SU-DHL-6 (cell line): ENCODE measurements around the gene GOLGA5.
A peak's percentile ranks its signal among the peaks of the same experiment; 100 is the strongest.
"Not testable (repeated sequence)": the region's sequence is repeated elsewhere in the genome, so short reads cannot be mapped to it uniquely, and the experiment has no call there.

Experiments used
- H2AFZ ChIP-seq: fragments of 200-600 bp; sonication (generic); 2 replicates; pipeline ENCODE4 v1.6.1; 2014; ENCODE audit warnings: low read depth, mild to moderate bottlenecking, moderate library complexity, mixed read lengths, antibody characterized with exemption, low read length; ENCODE audit not compliant: severe bottlenecking
- H3F3A ChIP-seq: fragments of 200-600 bp; shearing (Covaris generic); 2 replicates; pipeline ENCODE4 v1.6.0; 2016; ENCODE audit warnings: antibody characterized with exemption, mild to moderate bottlenecking; ENCODE audit not compliant: insufficient read depth
- H3K27ac ChIP-seq: fragments of 200-600 bp; sonication (generic); 2 replicates; pipeline ENCODE4 v1.5.1; 2016; ENCODE audit warnings: low read depth, mild to moderate bottlenecking, low read length, moderate library complexity, mixed read lengths
- H3K27me3 ChIP-seq: fragments of 200-600 bp; sonication (generic), shearing (Covaris generic); 2 replicates; pipeline ENCODE4 v1.6.0; 2014; ENCODE audit warnings: mild to moderate bottlenecking, low read length
- H3K36me3 ChIP-seq: fragments of 200-600 bp; sonication (generic); 2 replicates; pipeline ENCODE4 v1.6.1; 2014; ENCODE audit warnings: mild to moderate bottlenecking, low read length, mixed read lengths
- H3K4me2 ChIP-seq: fragments of 300-600, 200-600 bp; shearing (Covaris generic), sonication (generic); 2 replicates; pipeline ENCODE4 v1.6.0; 2014; ENCODE audit warnings: low read length, low read depth, mild to moderate bottlenecking; ENCODE audit not compliant: poor library complexity, severe bottlenecking
- H3K4me3 ChIP-seq: fragments of 200-600 bp; sonication (generic); 2 replicates; pipeline ENCODE4 v1.5.1; 2014; ENCODE audit warnings: antibody characterized with exemption, low read length, mild to moderate bottlenecking, mixed read lengths; ENCODE audit not compliant: insufficient read depth, poor library complexity, severe bottlenecking
- H3K79me2 ChIP-seq: fragments of 200-600 bp; sonication (generic); 2 replicates; pipeline ENCODE4 v1.6.1; 2014; ENCODE audit warnings: mild to moderate bottlenecking, low read length, moderate library complexity; ENCODE audit not compliant: insufficient read depth
- H3K9ac ChIP-seq: fragments of 200-600 bp; sonication (generic); 2 replicates; pipeline ENCODE4 v1.7.0; 2014; ENCODE audit warnings: mild to moderate bottlenecking, low read length
- H3K9me2 ChIP-seq: fragments of 200-600 bp; sonication (generic); replicated peaks from 2 replicates; pipeline ENCODE4 v1.6.1; 2014; ENCODE audit warnings: low read length; ENCODE audit not compliant: insufficient read depth
- H3K9me3 ChIP-seq: fragments of 200-600 bp; sonication (generic); 2 replicates; pipeline ENCODE4 v1.6.1; 2014; ENCODE audit warnings: low read length, mixed read lengths; ENCODE audit not compliant: insufficient read depth
- H4K20me1 ChIP-seq: fragments of 200-600 bp; sonication (generic); 2 replicates; pipeline ENCODE4 v1.6.1; 2014; ENCODE audit warnings: low read depth, mild to moderate bottlenecking, antibody characterized with exemption, low read length, moderate library complexity, mixed read lengths
- EZH2phosphoT487 ChIP-seq: fragments of 200-600 bp; sonication (generic), shearing (Covaris generic); conservative IDR thresholded peaks from 2 replicates; pipeline ENCODE4 v1.6.1; 2018; ENCODE audit warnings: mild to moderate bottlenecking, antibody characterized with exemption, low read length, moderate library complexity, mixed read lengths
- TF ChIP-seq, protein P1 (sequence below): fragments of 200-600 bp; sonication (generic); IDR thresholded peaks from one replicate; pipeline ENCODE4 v1.5.1; 2017; ENCODE audit warnings: antibody characterized with exemption, mild to moderate bottlenecking, low read length, moderate library complexity; ENCODE audit not compliant: insufficient read depth, poor library complexity, severe bottlenecking

The GOLGA5 gene

GRCh38 chr14:92793709-92794546 lies at the start of gene GOLGA5:
Gene GOLGA5 (plus strand): TSS chr14:92794305. CDS start chr14:92797438, 3,133 bp downstream.
- H2AFZ ChIP-seq, result peak within 1 kb of the TSS; percentile 81
- peaks cover 30% of the 10 kb centered on the region for H3K79me2 ChIP-seq
- TF ChIP-seq, protein P1, sequence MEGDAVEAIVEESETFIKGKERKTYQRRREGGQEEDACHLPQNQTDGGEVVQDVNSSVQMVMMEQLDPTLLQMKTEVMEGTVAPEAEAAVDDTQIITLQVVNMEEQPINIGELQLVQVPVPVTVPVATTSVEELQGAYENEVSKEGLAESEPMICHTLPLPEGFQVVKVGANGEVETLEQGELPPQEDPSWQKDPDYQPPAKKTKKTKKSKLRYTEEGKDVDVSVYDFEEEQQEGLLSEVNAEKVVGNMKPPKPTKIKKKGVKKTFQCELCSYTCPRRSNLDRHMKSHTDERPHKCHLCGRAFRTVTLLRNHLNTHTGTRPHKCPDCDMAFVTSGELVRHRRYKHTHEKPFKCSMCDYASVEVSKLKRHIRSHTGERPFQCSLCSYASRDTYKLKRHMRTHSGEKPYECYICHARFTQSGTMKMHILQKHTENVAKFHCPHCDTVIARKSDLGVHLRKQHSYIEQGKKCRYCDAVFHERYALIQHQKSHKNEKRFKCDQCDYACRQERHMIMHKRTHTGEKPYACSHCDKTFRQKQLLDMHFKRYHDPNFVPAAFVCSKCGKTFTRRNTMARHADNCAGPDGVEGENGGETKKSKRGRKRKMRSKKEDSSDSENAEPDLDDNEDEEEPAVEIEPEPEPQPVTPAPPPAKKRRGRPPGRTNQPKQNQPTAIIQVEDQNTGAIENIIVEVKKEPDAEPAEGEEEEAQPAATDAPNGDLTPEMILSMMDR, result no peak
- TF ChIP-seq EZH2phosphoT487, result no peak
- peaks cover 5% of the 10 kb centered on the region; the same call in 1 of the 2 replicates for H3F3A ChIP-seq
- peak within 1 kb of the TSS; percentile 66 for H3K4me3 ChIP-seq
- peak within 1 kb of the TSS; percentile 89 for H3K4me2 ChIP-seq
- peaks cover 15% of the 10 kb centered on the region; the same call in 1 of the 2 replicates for H3K9me3 ChIP-seq
- no peaks in the 10 kb centered on the region for H3K9me2 ChIP-seq
- H4K20me1 ChIP-seq, result no peaks in the 10 kb centered on the region
- H3K9ac ChIP-seq, result peak within 1 kb of the TSS; percentile 95
- no peaks in the 10 kb centered on the region for H3K27me3 ChIP-seq
- H3K36me3 ChIP-seq, result no peaks in the 10 kb centered on the region; the same call in 1 of the 2 replicates
- H3K27ac ChIP-seq, result peak within 1 kb of the TSS; percentile 11

DNA sequence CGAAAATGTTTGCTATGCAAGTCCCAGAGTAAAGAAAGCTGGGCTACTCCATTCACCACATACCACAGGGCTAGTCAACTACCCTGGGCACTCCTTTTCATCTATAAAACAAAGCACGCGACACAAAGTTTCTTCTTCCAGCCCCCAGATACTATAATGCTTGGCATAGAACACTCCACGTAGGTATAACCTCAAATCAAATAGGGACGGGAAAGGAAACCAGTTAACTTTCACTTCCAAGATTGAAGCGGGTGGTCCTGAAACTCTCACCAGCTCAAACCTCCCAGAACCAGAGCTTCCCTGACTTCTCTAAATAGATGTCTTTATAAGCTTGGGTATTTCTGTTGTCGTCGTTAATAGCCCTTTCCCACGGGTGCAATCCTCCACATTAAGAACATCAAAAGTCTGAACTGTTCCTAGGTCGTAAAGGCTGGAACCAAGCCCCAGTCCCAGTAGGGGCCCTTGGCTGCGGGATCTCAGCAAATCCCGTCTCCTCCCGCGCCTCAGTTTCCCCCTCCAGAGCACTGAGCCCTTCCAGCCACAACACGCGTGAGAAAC lies 46.3 kb upstream of the GOLGA5 start:
- no peaks in the 10 kb centered on the region for H4K20me1 ChIP-seq
- H3K4me3 ChIP-seq, result no peak overlapping the region
- H3F3A ChIP-seq, result no peaks in the 10 kb centered on the region
- no peaks in the 10 kb centered on the region for H3K9me2 ChIP-seq
- H3K9me3 ChIP-seq, result no peaks in the 10 kb centered on the region
- no peak overlapping the region for H2AFZ ChIP-seq
- TF ChIP-seq, protein P1, result no peak
- no peak for TF ChIP-seq EZH2phosphoT487
- H3K27ac ChIP-seq, result no peak overlapping the region
- no peaks in the 10 kb centered on the region for H3K36me3 ChIP-seq
- H3K4me2 ChIP-seq, result no peak overlapping the region
- H3K79me2 ChIP-seq, result no peaks in the 10 kb centered on the region
- H3K27me3 ChIP-seq, result no peaks in the 10 kb centered on the region
- H3K9ac ChIP-seq, result no peak overlapping the region

- H3K4me3 ChIP-seq, result no peak within 1 kb of the TSS
- no peak within 1 kb of the TSS for H3K9ac ChIP-seq
- H2AFZ ChIP-seq, result no peak within 1 kb of the TSS
- H3K27ac ChIP-seq, result no peak within 1 kb of the TSS
- no peak for TF ChIP-seq EZH2phosphoT487
- no peaks in the 10 kb centered on the region for H3F3A ChIP-seq
- H4K20me1 ChIP-seq, result no peaks in the 10 kb centered on the region
- H3K79me2 ChIP-seq, result no peaks in the 10 kb centered on the region
- H3K4me2 ChIP-seq, result no peak within 1 kb of the TSS
- no peaks in the 10 kb centered on the region for H3K9me2 ChIP-seq
- H3K27me3 ChIP-seq, result no peaks in the 10 kb centered on the region
- no peaks in the 10 kb centered on the region for H3K9me3 ChIP-seq
- no peaks in the 10 kb centered on the region for H3K36me3 ChIP-seq
Measured at GRCh38 chr14:92748259-92749016, 45.7 kb upstream of the GOLGA5 start, which contains the start of gene LGMN. Gene LGMN (minus strand): TSS chr14:92748627. CDS start chr14:92732786, 15,841 bp downstream.

DNA sequence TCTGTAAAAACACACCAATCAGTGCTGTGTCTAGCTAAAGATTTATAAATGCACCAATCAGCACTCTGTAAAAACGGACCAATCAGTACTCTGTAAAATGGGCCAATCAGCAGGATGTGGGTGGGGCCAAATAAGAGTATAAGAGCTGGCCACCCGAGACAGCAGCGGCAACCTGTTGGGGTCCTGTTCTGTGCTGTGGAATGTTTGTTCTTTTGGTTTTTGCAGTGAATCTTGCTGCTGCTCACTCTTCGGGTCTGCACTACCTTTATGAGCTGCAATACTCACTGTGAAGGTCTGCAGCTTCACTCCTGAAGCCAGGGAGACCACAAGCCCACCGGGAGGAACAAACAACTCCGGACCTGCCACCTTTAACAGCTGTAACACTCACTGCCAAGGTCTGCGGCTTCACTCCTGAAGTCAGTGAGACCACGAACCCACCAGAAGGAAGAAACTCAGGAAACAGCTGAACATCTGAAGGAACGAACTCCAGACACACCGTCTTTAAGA lies 43.8 kb upstream of the GOLGA5 start:
- H3K27ac ChIP-seq, H4K20me1 ChIP-seq, H3K4me3 ChIP-seq, H3K9me3 ChIP-seq, H2AFZ ChIP-seq, H3K27me3 ChIP-seq, H3K9me2 ChIP-seq, H3F3A ChIP-seq, H3K4me2 ChIP-seq, H3K79me2 ChIP-seq, H3K9ac ChIP-seq, H3K36me3 ChIP-seq: not testable (repeated sequence)
